SK-N-SH (cell line): Measurements from ENCODE around the gene ARID4A. TPM values are rescaled to one million over a fixed set of nuclear protein-coding genes. Genes with fewer than 3 reads are reported as not detected.

Experiments
- CTCF ChIA-PET: fragments of 300-600, 350-600 bp; formaldehyde crosslinking; extraction: SDS; loops from one replicate; lab custom pipeline; 2021; lab: Yijun Ruan, JAX
- POLR2A ChIA-PET: fragments of 350-600 bp; sonication (Branson Sonifier 250); formaldehyde crosslinking; extraction: SDS; loops from one replicate; lab custom pipeline; 2020; ENCODE audit warnings: antibody characterized with exemption, inconsistent platforms; lab: Yijun Ruan, JAX
- DNase-seq: peaks from one replicate; pipeline ENCODE4 v3.0.0; 2012
- H2AFZ ChIP-seq: fragments of 200-600 bp; sonication (generic); 2 replicates; pipeline ENCODE4 v1.8.1; 2016; ENCODE audit warnings: antibody characterized with exemption, mild to moderate bottlenecking, low read depth
- H3F3A ChIP-seq: fragments of 200-600 bp; sonication (generic); replicated peaks from 2 replicates; pipeline ENCODE3; 2016; ENCODE audit warnings: antibody characterized with exemption, mild to moderate bottlenecking; ENCODE audit not compliant: insufficient read depth
- H3K27ac ChIP-seq, 2 experiments: fragments of 200-500 bp in 1 of 2; fragments of 200-600 bp in 1 of 2; sonication (Bioruptor generic) in 1 of 2; sonication (generic), shearing (Covaris generic) in 1 of 2; 2 replicates each; pipeline versions ENCODE4 v1.5.1 to v1.6.1; 2014 to 2016; ENCODE audit warnings: low read depth in 2 of 2, inconsistent platforms in 1 of 2, low read length in 1 of 2, mild to moderate bottlenecking in 1 of 2, mixed read lengths in 1 of 2
- H3K27me3 ChIP-seq: fragments of 200-600 bp; sonication (generic), shearing (Covaris generic); 2 replicates; pipeline ENCODE4 v1.6.1; 2016; ENCODE audit warnings: mixed run types; ENCODE audit not compliant: insufficient read depth
- H3K36me3 ChIP-seq, 2 experiments: fragments of 200-500 bp in 1 of 2; fragments of 200-600 bp in 1 of 2; sonication (Bioruptor generic) in 1 of 2; sonication (generic) in 1 of 2; replicated peaks in 1 of 2; 2 replicates each; pipeline versions ENCODE3 to v1.5.1; 2014 to 2016; ENCODE audit warnings: low read length in 1 of 2, mild to moderate bottlenecking in 1 of 2; ENCODE audit not compliant: insufficient read depth in 2 of 2, control insufficient read depth in 1 of 2
- H3K4me1 ChIP-seq, 2 experiments: fragments of 200-500 bp in 1 of 2; fragments of 200-600 bp in 1 of 2; sonication (Bioruptor generic) in 1 of 2; sonication (generic), shearing (Covaris generic) in 1 of 2; 2 replicates each; pipeline versions ENCODE4 v1.5.1 to v1.6.1; 2014 to 2016; ENCODE audit warnings: low read depth in 1 of 2, low read length in 1 of 2, mixed run types in 1 of 2; ENCODE audit not compliant: insufficient read depth in 2 of 2, control insufficient read depth in 1 of 2
- H3K4me2 ChIP-seq: fragments of 200-600 bp; sonication (generic), shearing (Covaris generic); 2 replicates; pipeline ENCODE4 v1.6.1; 2017; ENCODE audit warnings: mixed run types
- H3K4me3 ChIP-seq, 2 experiments: fragments of 200-500 bp in 1 of 2; fragments of 200-600 bp in 1 of 2; sonication (Bioruptor generic) in 1 of 2; sonication (generic), shearing (Covaris generic) in 1 of 2; 2 replicates each; pipeline versions ENCODE4 v1.5.1 to v1.8.1; 2014 to 2016; ENCODE audit warnings: low read depth in 2 of 2, inconsistent platforms in 1 of 2, low read length in 1 of 2, mild to moderate bottlenecking in 1 of 2, mixed read lengths in 1 of 2, moderate library complexity in 1 of 2
- H3K79me2 ChIP-seq: fragments of 200-600 bp; sonication (generic); 2 replicates; pipeline ENCODE4 v1.8.1; 2017; ENCODE audit warnings: mild to moderate bottlenecking; ENCODE audit not compliant: insufficient read depth
- H3K9ac ChIP-seq: fragments of 200-600 bp; sonication (generic); 2 replicates; pipeline ENCODE4 v1.6.1; 2017; ENCODE audit warnings: mixed run types
- H3K9me2 ChIP-seq: fragments of 200-600 bp; sonication (generic); 2 replicates; pipeline ENCODE4 v1.6.1; 2017; ENCODE audit warnings: mixed run types
- H3K9me3 ChIP-seq: fragments of 200-600 bp; sonication (generic); 2 replicates; pipeline ENCODE4 v1.6.1; 2017; ENCODE audit warnings: mixed run types, mild to moderate bottlenecking, moderate library complexity
- H4K20me1 ChIP-seq: fragments of 200-600 bp; sonication (generic); 2 replicates; pipeline ENCODE4 v1.6.1; 2017; ENCODE audit warnings: mild to moderate bottlenecking, mixed run types; ENCODE audit not compliant: insufficient read depth
- CHD2 ChIP-seq: fragments of 150-350 bp; IDR thresholded peaks from 2 replicates; pipeline ENCODE4 v1.6.1; 2018; ENCODE audit warnings: low read length; ENCODE audit not compliant: partially characterized antibody
- GATA2 ChIP-seq: sonication (generic); formaldehyde crosslinking; IDR thresholded peaks from 2 replicates; pipeline ENCODE4 v1.5.0; 2020; ENCODE audit warnings: mild to moderate bottlenecking, missing genetic modification reagents
- RFX5 ChIP-seq: IDR thresholded peaks from 2 replicates; pipeline ENCODE4 v1.6.1; 2012; ENCODE audit warnings: mild to moderate bottlenecking, improper control_type of control experiment, low read length
- SIN3A ChIP-seq: IDR thresholded peaks from 2 replicates; pipeline ENCODE4 v1.6.1; 2012; ENCODE audit warnings: low read depth, mild to moderate bottlenecking, low read length, moderate library complexity, borderline replicate concordance
- TAF1 ChIP-seq: IDR thresholded peaks from 2 replicates; pipeline ENCODE4 v1.6.1; 2012; ENCODE audit warnings: low read depth, mild to moderate bottlenecking, low read length, moderate library complexity, borderline replicate concordance
- WGBS: methylation state at CpG from one replicate; pipeline ENCODE4 v1.1.6; 2017; ENCODE audit warnings: low lambda C conversion rate; 5-methylcytosine and 5-hydroxymethylcytosine counted together
- polyA plus RNA-seq, 3 experiments: library from polyadenylated mRNA; depleted of rRNA; stranded (reverse); fragments of >200 nt; gene quantifications; 2 replicates each; pipeline ENCODE4 v1.2.3, GENCODE V29; 2012
- TF ChIP-seq, protein P1 (sequence below): IDR thresholded peaks from 2 replicates; pipeline ENCODE4 v1.6.1; 2012; ENCODE audit warnings: mild to moderate bottlenecking, low read depth, low read length, moderate library complexity
- TF ChIP-seq, protein P2 (sequence below): IDR thresholded peaks from 2 replicates; pipeline ENCODE4 v1.4.0; 2012; ENCODE audit warnings: low read depth, borderline replicate concordance
- TF ChIP-seq, protein P3 (sequence below): IDR thresholded peaks from 2 replicates; pipeline ENCODE4 v1.4.0; 2012; ENCODE audit warnings: low read depth, borderline replicate concordance
- TF ChIP-seq, protein P4 (sequence below): IDR thresholded peaks from 2 replicates; pipeline ENCODE4; 2012

The ARID4A gene
- polyA plus RNA-seq, 1 of the 3 experiments (the other 2 are of a cell fraction) = 4.6 TPM

DNA sequence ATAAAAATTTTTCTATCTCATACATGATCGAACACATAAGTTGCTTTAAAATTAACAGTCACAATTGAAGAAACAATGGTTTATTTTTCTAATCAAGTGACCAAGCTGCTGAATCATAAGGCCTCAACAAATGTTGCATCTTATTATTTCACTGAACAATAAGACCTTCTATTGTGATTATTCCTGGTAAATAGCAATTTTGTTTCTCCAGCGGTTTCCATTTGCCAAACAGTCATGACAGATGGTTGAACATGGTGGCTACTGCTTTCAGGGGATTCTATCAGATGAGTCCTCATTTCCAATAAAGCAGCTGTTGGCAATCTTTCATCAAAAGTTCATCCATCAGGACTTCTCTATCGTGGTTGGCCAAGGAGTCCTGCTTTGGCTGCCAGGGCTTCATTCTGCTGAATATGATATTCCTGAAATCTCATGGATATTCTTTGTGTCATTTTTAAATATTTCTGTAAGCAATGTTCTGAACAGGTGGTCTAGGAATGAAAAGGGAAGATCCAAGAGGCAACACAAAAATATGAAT, 110.4 kb downstream of the ARID4A start:
- H3K4me1 ChIP-seq = no peaks in the 10 kb centered on the region
- ChIA-PET CTCF (interaction anchor here (2.6 kb wide), 1 partner anchor 13 kb away, joined by 11 read pairs; the partner anchor contains the start of gene TOMM20L), POLR2A (no interaction called here)
- H3K9me2 ChIP-seq = no peaks in the 10 kb centered on the region
- H3K79me2 ChIP-seq = peaks cover 4% of the 10 kb centered on the region; the same call in 1 of the 2 replicates
- H3K27ac ChIP-seq = no peak overlapping the region
- H2AFZ ChIP-seq = no peak overlapping the region
- H3K36me3 ChIP-seq = peaks cover 25 to 51% of the 10 kb centered on the region in 2 experiments
- no peak overlapping the region for H3K4me2 ChIP-seq
- no peak overlapping the region for H3K9ac ChIP-seq
- no peaks in the 10 kb centered on the region for H3K27me3 ChIP-seq
- H3F3A ChIP-seq = no peaks in the 10 kb centered on the region
- no peaks in the 10 kb centered on the region for H4K20me1 ChIP-seq
- no peak for DNase-seq
- TF ChIP-seq, protein P1, sequence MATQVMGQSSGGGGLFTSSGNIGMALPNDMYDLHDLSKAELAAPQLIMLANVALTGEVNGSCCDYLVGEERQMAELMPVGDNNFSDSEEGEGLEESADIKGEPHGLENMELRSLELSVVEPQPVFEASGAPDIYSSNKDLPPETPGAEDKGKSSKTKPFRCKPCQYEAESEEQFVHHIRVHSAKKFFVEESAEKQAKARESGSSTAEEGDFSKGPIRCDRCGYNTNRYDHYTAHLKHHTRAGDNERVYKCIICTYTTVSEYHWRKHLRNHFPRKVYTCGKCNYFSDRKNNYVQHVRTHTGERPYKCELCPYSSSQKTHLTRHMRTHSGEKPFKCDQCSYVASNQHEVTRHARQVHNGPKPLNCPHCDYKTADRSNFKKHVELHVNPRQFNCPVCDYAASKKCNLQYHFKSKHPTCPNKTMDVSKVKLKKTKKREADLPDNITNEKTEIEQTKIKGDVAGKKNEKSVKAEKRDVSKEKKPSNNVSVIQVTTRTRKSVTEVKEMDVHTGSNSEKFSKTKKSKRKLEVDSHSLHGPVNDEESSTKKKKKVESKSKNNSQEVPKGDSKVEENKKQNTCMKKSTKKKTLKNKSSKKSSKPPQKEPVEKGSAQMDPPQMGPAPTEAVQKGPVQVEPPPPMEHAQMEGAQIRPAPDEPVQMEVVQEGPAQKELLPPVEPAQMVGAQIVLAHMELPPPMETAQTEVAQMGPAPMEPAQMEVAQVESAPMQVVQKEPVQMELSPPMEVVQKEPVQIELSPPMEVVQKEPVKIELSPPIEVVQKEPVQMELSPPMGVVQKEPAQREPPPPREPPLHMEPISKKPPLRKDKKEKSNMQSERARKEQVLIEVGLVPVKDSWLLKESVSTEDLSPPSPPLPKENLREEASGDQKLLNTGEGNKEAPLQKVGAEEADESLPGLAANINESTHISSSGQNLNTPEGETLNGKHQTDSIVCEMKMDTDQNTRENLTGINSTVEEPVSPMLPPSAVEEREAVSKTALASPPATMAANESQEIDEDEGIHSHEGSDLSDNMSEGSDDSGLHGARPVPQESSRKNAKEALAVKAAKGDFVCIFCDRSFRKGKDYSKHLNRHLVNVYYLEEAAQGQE = no peak
- TF ChIP-seq, protein P2, sequence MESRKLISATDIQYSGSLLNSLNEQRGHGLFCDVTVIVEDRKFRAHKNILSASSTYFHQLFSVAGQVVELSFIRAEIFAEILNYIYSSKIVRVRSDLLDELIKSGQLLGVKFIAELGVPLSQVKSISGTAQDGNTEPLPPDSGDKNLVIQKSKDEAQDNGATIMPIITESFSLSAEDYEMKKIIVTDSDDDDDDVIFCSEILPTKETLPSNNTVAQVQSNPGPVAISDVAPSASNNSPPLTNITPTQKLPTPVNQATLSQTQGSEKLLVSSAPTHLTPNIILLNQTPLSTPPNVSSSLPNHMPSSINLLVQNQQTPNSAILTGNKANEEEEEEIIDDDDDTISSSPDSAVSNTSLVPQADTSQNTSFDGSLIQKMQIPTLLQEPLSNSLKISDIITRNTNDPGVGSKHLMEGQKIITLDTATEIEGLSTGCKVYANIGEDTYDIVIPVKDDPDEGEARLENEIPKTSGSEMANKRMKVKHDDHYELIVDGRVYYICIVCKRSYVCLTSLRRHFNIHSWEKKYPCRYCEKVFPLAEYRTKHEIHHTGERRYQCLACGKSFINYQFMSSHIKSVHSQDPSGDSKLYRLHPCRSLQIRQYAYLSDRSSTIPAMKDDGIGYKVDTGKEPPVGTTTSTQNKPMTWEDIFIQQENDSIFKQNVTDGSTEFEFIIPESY = no peak
- TF ChIP-seq RFX5 = no peak
- no peak for TF ChIP-seq SIN3A
- TF ChIP-seq, protein P3, sequence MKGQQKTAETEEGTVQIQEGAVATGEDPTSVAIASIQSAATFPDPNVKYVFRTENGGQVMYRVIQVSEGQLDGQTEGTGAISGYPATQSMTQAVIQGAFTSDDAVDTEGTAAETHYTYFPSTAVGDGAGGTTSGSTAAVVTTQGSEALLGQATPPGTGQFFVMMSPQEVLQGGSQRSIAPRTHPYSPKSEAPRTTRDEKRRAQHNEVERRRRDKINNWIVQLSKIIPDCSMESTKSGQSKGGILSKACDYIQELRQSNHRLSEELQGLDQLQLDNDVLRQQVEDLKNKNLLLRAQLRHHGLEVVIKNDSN = no peak
- TF ChIP-seq CHD2 = no peak
- no peak for TF ChIP-seq TAF1
- TF ChIP-seq, protein P4, sequence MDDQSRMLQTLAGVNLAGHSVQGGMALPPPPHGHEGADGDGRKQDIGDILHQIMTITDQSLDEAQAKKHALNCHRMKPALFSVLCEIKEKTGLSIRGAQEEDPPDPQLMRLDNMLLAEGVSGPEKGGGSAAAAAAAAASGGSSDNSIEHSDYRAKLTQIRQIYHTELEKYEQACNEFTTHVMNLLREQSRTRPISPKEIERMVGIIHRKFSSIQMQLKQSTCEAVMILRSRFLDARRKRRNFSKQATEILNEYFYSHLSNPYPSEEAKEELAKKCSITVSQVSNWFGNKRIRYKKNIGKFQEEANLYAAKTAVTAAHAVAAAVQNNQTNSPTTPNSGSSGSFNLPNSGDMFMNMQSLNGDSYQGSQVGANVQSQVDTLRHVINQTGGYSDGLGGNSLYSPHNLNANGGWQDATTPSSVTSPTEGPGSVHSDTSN = no peak
- TF ChIP-seq GATA2 (CRISPR knock-in tag) = no peak
- TF ChIP-seq, all 33 proteins: peak for 0
- WGBS = 97% methylated on average over 3 of the region's 3 CpGs
- Histone ChIP-seq H3K4me3 (no peak overlapping the region), H3K9me3 (no peaks in the 10 kb centered on the region)
